Sigmoid colon (tissue), 4 donors: ENCODE data around the gene ABCF1.

ENCODE experiments used
- EP300 ChIP-seq, 4 donors: sonication (generic); formaldehyde crosslinking; IDR thresholded peaks; one replicate each; pipeline ENCODE4 v1.6.1; 2017; ENCODE audit warnings: antibody characterized with exemption in 4 of 4
- POLR2A ChIP-seq, 2 donors: fragments of 450-650 bp; IDR thresholded peaks; one replicate each; pipeline ENCODE4 v1.6.1; 2016; ENCODE audit warnings: antibody characterized with exemption in 2 of 2, mild to moderate bottlenecking in 2 of 2, moderate library complexity in 2 of 2
- TF ChIP-seq, protein P1 (sequence below), 4 experiments: fragments of 450-650 bp in 3 of 4; fragments of 200-600 bp in 1 of 4; IDR thresholded peaks; one replicate each; pipeline ENCODE4 v1.5.1; 2016 to 2019; ENCODE audit warnings: antibody characterized with exemption in 4 of 4, mild to moderate bottlenecking in 3 of 4, moderate library complexity in 2 of 4

DNA sequence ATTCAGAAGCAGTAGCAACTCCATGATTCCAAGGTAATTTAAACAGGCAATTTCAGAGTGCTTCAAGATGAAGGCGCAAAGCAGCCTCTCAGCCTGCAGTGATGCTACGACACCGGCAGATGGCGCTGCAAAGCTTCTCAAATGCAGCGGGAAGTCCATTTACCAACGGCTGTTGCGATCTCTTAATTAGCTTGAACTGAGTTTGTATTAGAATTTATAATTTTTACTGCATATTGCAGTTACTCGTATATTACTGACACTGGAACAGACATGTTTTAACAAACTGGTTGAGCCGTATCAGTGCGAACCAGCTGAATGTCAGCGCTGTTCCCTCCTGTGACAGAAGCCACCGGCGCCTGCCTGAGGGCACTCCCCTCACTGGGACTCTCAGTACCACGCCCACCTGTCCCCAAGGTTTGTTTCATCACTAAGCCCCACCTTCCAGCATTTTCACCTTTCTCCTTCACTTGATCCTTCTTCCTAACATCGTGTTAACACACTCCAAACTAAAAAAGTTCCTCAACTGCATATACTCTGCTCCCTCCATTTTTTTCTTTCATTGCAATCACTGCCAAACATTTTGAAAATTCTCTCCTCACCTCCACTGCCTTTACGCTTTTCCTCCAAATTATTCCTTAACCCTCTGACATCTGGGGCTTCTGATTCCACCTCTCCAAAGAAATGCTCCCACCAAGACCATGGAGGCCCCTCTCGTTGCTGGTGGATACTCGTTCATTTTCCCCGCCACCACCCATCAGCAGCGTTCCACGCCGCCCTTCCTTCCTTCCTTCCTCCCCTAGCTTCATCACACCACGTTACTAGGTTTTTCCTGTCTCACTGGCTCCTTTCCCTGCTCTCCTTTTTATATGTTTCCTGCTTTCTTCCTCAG lies 29.5 kb upstream of the ABCF1 start:
- TF ChIP-seq POLR2A (IDR thresholded peaks at IDR 0.05) = no peak
- TF ChIP-seq, protein P1, sequence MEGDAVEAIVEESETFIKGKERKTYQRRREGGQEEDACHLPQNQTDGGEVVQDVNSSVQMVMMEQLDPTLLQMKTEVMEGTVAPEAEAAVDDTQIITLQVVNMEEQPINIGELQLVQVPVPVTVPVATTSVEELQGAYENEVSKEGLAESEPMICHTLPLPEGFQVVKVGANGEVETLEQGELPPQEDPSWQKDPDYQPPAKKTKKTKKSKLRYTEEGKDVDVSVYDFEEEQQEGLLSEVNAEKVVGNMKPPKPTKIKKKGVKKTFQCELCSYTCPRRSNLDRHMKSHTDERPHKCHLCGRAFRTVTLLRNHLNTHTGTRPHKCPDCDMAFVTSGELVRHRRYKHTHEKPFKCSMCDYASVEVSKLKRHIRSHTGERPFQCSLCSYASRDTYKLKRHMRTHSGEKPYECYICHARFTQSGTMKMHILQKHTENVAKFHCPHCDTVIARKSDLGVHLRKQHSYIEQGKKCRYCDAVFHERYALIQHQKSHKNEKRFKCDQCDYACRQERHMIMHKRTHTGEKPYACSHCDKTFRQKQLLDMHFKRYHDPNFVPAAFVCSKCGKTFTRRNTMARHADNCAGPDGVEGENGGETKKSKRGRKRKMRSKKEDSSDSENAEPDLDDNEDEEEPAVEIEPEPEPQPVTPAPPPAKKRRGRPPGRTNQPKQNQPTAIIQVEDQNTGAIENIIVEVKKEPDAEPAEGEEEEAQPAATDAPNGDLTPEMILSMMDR (IDR thresholded peaks at IDR 0.05) = peak; percentile 77 to 97 (median 89)
- TF ChIP-seq EP300 (IDR thresholded peaks at IDR 0.05) = no peak
